Epithelial cell of prostate (primary cell): ENCODE results near the gene TRIM50.
"Not testable (repeated sequence)": the region's sequence is repeated elsewhere in the genome, so short reads cannot be mapped to it uniquely, and the experiment has no call there.

Experiments used
- DNase-seq: peaks from one replicate; pipeline ENCODE4 v3.0.0-alpha.2; 2011; ENCODE audit warnings: low read depth, low spot score
- H3K27ac ChIP-seq: fragments of 450-650 bp; 2 replicates; pipeline ENCODE4 v1.5.1; 2017; ENCODE audit warnings: mild to moderate bottlenecking

Gene TRIM50

DNA sequence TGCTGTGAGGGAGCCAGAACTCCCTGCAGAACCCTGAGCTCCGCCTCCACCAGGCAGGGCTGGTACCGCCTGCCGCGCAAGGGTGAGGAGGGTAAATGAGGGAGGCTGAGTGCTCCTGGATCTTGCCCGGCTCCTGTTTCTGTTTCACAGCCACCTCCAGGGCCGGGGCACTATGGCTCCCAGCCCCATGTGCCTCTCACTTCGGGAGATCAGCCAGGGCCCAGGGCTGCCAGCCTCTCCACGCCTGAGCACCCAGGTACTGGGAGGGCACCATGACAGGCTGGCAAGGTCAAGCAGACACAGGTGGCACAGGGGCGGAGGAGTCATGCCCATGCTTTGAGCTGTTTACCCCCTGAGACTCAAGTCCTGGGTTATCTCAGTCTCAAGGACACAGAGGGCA lies 8.3 kb downstream of the TRIM50 start:
- not testable (repeated sequence) for H3K27ac ChIP-seq, DNase-seq

DNA sequence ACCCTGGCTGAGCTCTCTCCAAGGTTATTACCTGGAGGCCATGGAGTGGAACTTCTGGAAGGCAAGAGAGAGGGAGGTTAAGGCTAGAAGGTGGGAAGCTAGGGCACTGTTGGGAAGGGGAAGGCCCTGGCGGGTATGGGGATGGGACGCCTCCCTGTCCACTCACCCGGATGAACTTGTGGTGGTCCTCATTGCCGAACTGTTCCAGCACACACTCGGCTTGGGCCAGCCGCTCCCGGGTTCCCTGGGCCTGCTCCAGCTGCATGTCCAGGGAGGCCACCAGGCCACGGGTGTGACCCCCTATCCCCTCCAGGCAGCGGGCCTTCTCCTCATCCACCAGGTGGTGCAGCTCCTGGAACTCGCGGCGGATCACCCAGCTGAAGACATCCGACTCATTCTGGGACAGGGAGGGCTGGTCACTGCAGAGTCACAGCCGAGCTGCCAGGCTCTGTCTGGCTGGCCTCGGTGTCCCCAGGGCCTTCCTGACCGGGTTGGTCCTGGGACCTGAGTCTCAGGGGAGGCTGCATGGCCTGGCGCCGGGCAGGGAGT lies 9.2 kb downstream of the TRIM50 start:
- H3K27ac ChIP-seq, DNase-seq: not testable (repeated sequence)

- no peak overlapping the region for H3K27ac ChIP-seq
- no peak for DNase-seq
Observed at GRCh38 chr7:73316521-73316920, 11.4 kb downstream of the TRIM50 start.

GRCh38 chr7:73314271-73314670 lies 13.6 kb downstream of the TRIM50 start:
- no peak for DNase-seq
- H3K27ac ChIP-seq = no peak overlapping the region

- H3K27ac ChIP-seq = no peak overlapping the region
- DNase-seq = no peak
Observed at GRCh38 chr7:73313521-73313906, 14.4 kb downstream of the TRIM50 start.

- DNase-seq = no peak
- no peak overlapping the region for H3K27ac ChIP-seq
Observed at GRCh38 chr7:73312831-73313520, 14.9 kb downstream of the TRIM50 start.

DNA sequence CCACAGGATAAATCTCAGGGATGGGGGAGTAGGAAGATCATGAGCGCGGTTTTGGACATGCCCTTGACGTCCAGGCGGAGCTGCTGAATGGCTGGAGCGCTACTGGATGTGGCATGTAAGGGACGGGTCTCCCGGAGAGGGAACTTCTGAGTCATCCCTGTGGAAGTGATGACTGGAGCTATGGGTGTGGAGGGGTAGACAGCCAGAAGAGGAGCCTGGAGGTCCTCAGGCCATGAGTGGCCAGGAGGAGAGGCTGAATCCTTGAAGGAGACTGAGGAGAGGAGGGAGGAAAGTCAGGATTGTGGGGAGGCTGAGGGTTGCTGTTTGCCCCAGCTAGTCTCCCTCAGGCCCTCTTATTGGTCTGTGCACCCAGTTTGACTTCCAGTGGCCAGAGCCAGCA lies 16.5 kb downstream of the TRIM50 start:
- H3K27ac ChIP-seq, DNase-seq: not testable (repeated sequence)

DNA sequence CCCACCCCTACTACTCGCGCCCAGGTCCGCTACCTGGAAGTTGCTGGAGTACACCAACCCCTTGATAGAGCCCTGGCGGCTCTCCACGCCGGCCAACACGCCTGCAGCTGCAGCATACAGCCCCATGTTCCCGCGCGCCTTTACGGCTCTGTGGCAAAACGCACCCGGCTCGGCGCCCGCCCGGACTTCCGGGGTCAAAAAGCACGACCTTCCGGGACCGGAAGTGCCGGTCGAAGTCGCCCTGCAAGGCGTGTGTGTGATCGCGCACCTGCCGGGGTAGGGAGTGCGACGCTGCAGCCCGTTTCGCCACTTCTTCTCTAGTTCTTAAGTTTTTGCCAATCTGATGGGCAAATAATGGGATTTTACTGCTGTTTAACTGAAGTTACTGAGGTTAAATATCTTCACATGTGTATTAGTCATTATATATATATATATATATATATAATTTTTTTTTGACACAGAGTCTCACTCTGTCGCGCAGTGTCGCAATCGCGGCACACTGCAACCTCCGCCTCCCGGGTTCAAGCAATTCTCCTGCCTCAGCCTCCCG lies 19.1 kb downstream of the TRIM50 start, which contains the start of gene NSUN5:
NSUN5 (minus strand) TSS at position 162 of the 550 bp plus-strand sequence; CDS start at position 126, 36 bp downstream.
- no peak for DNase-seq
- H3K27ac ChIP-seq = peak within 1 kb of the TSS; percentile 26

DNA sequence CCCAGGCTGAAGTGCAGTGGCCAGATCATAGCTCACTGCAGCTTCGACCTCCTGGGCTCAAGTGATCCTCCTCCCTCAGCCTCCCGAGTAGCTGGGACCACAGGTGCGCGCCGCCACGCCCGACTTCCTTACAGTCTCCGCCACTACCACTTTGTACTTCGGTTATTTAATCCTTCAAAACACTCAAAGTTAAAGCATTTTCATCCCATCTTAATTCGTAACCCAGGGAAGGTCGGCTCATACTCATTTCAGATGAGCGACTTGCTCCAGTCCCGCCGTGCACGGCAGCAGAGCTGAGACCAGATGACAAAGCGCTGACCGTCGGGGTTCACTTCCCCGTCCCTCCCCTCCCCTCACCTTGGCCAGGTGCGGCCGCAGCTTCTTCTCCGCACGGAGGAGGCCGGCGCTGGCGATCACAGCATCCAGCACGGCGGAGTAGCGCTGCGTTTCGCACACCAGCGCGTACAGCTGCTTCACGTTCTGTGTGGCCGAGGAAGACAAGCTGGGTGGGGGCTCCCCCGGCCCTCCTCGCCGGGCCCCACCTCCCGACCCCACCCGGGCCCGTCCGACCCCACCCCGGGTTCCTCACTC lies 19.7 kb downstream of the TRIM50 start:
- H3K27ac ChIP-seq = peak overlapping the region; percentile 26
- no peak for DNase-seq

DNA sequence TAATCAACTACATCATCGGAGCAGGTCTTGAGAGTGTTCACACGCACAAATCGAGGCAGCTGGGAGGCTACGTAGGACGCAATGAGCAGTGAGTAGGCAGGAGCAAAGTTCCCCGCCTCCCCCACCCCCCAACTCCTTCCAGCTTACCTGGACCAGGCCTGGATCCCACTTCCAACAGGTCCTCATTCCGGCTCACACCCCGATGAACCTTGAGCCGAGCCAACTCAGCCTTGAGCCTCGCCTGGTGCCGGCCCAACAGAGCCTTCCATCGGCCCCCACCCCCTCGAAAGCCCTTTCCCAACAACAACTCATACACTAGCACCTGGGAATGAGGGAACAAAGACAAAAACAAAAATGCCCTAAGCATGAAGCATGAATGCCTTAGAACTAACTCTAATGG lies 20.4 kb downstream of the TRIM50 start:
- no peak for DNase-seq
- no peak overlapping the region for H3K27ac ChIP-seq

DNA sequence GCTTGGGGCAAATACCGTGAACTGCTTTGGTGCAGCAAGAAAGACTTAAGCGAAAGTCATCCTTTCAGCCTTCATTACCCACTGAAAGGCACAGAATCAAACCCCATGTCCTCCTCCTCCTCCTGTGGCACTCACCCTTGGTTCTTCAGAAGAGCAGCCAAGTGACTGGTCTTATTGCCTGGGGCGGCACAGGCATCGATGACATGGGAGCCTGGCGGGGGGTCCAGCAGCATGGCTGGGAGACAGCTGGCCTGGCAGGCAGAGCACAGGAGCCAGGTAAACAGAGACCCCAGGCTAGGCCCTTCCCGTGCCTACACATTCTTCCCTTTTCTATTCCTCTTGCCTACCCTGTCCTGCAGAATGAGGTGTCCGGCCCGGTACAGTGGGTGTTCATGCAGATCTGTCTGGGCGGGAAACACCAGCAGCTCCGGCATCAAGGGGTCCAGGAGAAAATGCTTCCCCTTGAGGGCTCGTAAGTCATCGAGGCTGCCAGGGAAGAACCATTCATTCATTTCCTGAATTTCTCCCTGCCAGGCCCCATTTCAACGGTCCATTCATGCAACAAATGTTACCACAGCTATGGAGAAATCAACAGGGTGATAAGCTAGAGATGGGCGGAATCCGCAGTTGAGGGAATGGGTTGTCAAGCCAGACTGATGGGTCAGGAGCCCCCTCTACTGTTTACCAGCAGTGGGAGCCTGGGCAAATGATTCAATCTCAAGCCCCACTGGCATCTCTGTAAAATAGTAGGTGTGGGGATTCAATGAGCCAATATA lies 23.1 kb downstream of the TRIM50 start:
- DNase-seq, H3K27ac ChIP-seq: not testable (repeated sequence)

DNA sequence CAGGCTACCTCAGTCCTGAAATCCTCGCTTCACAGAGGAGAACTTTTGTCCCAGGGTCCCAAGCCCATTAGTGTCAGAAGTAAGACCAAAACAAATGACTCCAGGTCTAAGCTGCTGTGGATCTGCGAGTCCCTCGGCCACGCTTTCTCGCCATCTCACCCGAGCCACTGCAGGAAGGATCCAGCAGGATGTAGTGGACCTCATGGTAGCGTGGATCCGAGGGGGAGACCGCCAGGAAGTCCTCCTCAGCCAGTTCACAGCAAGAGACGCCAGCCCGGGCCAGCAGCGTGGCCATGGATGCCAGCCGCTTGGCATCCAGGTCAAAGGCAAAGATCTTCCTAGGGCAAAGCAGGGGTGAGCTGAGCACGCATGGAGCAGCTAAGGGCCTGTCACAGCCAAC lies 23.8 kb downstream of the TRIM50 start:
- DNase-seq = no peak
- H3K27ac ChIP-seq = no peak overlapping the region

DNA sequence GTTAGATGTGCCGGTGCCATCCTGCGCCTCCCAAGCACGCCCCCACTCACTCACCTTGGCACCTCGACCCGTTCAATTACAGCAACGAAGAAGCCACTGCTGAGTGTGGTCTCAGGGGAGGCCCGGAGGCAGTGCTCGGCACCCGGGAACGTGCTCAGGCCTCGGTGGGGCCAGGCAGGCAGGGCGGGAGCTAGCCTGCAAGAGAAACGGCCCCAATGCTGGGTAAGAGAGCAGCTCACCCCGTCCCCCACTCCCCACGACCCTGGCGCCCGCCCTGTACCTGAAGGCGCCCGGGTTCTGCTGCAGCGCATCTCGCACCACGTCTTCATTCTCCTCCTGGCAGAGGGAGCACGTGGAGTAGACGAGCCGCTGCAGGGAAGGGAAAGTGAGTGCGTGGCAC lies 24.3 kb downstream of the TRIM50 start:
- no peak overlapping the region for H3K27ac ChIP-seq
- no peak for DNase-seq

DNA sequence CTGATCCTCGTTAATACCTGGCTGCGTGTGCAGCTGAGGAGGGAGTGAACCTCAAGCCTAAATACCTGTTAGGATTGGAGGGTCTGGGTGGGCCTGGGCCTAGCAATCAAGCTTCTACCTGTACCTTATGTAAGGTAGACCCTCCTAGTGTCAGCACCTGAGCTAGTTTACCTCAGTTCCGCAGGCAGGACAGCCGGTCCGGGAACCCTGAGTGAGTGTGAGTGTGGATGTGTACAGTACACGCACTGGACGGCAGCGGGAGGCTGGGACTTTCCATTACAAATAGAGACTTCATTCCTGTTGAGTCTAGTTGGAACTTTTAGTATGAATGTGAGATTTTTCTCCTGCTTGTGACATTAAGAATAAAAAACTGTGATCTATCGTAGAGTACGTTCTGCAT lies 25.0 kb downstream of the TRIM50 start:
- DNase-seq, H3K27ac ChIP-seq: not testable (repeated sequence)

- not testable (repeated sequence) for H3K27ac ChIP-seq
Observed at GRCh38 chr7:73301108-73301507, 26.8 kb downstream of the TRIM50 start.

GRCh38 chr7:73299812-73300211 lies 28.1 kb downstream of the TRIM50 start:
- DNase-seq, H3K27ac ChIP-seq: not testable (repeated sequence)

More at GRCh38 chr7:73301108-73301507, 26.8 kb downstream of the TRIM50 start:
- DNase-seq = not testable (repeated sequence)

DNA sequence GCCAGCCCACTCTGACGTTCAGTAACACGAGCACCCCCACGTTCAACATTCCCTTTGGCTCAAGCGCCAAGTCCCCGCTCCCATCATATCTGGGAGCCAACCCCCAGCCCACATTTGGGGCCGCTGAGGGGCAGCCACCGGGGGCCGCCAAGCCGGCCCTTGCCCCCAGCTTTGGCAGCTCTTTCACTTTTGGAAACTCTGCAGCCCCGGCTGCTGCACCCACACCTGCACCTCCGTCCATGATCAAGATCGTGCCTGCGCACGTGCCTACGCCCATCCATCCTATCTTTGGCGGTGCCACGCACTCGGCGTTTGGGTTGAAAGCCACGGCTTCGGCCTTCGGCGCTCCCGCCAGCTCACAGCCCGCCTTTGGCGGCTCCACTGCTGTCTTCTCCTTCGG lies 30.2 kb downstream of the TRIM50 start:
- DNase-seq, H3K27ac ChIP-seq: not testable (repeated sequence)

GRCh38 chr7:73297235-73297634 lies 30.6 kb downstream of the TRIM50 start:
- H3K27ac ChIP-seq, DNase-seq: not testable (repeated sequence)

DNA sequence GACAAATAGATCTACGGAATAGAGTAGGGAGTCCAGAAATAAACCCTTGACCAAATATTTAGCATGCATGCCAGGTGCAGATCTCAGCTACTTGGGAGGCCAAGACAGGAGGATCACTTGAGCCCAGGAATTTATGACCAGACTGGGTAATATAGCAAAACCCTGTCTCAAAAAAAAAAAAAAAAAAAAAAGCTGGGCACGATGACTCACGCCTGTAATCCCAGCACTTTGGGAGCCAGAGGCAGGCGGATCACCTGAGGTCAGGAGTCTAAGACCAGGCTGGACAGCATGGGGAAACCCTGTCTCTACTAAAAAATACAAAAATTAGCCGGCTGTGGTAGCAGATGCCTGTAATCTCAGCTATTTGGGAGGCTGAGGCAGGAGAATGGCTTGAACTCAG lies 50.7 kb downstream of the TRIM50 start:
- not testable (repeated sequence) for DNase-seq, H3K27ac ChIP-seq

- H3K27ac ChIP-seq, DNase-seq: not testable (repeated sequence)
Observed at GRCh38 chr7:73267813-73268212, 60.1 kb downstream of the TRIM50 start.
